ENCODE results near the gene MRPS24.
"Not testable (repeated sequence)": the region's sequence is repeated elsewhere in the genome, so short reads cannot be mapped to it uniquely, and the experiment has no call there.

- TF ChIP-seq CSRNP3 (CRISPR knock-in tag; IDR thresholded peaks at IDR 0.05); ZC3H10 (CRISPR knock-in tag; IDR thresholded peaks at IDR 0.05); PPARA (CRISPR knock-in tag; IDR thresholded peaks at IDR 0.05; ENCODE audit: borderline replicate concordance); CREB5 (CRISPR knock-in tag; IDR thresholded peaks at IDR 0.05; ENCODE audit: low read depth): not testable (repeated sequence)
Measured at GRCh38 chr7:43830917-43831316, 38.4 kb downstream of the MRPS24 start.
